Left ventricle myocardium inferior (tissue), 1 donor: Measurements from ENCODE around the gene IRF2. TPM values are rescaled to one million over a fixed set of nuclear protein-coding genes. Genes with fewer than 3 reads are reported as not detected.

Source experiments
- DNase-seq: peaks from one replicate; pipeline ENCODE4 v3.0.0-alpha.2; 2020
- H3K27ac ChIP-seq: fragments of 200-600 bp; replicated peaks from 2 replicates; pipeline ENCODE4 v1.8.0; 2021
- H3K27me3 ChIP-seq: fragments of 200-600 bp; 2 replicates; pipeline ENCODE4 v1.8.0; 2021; ENCODE audit warnings: low read depth
- H3K36me3 ChIP-seq: fragments of 200-600 bp; 2 replicates; pipeline ENCODE4 v1.8.0; 2021
- H3K4me1 ChIP-seq: fragments of 200-600 bp; 2 replicates; pipeline ENCODE4 v1.8.0; 2021
- H3K4me3 ChIP-seq: fragments of 200-600 bp; 2 replicates; pipeline ENCODE4 v1.8.0; 2021; ENCODE audit warnings: mild to moderate bottlenecking, moderate library complexity
- H3K9me3 ChIP-seq: fragments of 200-600 bp; replicated peaks from 2 replicates; pipeline ENCODE4 v1.8.0; 2021
- intact Hi-C: fragments of 100-400 bp; cut with micrococcal nuclease; formaldehyde crosslinking; loops from one replicate; pipeline ENCODE4 v1.11.0; 2022
- total RNA-seq: library from RNA; stranded (reverse); fragmentation: NEBNext Ultra II Directional; extraction: Animal tissue kit (Norgen Biotek cat#: 25700); gene quantifications from one replicate; pipeline ENCODE4 v1.2.1, GENCODE V29; 2021
- TF ChIP-seq, protein P1 (sequence below): fragments of 200-600 bp; IDR thresholded peaks from 2 replicates; pipeline ENCODE4 v1.8.0; 2021; ENCODE audit warnings: antibody characterized with exemption, mild to moderate bottlenecking, borderline replicate concordance
- donor health status: DM: no; HTN: yes; CAD: no; lungs with severe emphysema.

IRF2 gene
- total RNA-seq, 1 donor from 2014 or later: 25.9 TPM

DNA sequence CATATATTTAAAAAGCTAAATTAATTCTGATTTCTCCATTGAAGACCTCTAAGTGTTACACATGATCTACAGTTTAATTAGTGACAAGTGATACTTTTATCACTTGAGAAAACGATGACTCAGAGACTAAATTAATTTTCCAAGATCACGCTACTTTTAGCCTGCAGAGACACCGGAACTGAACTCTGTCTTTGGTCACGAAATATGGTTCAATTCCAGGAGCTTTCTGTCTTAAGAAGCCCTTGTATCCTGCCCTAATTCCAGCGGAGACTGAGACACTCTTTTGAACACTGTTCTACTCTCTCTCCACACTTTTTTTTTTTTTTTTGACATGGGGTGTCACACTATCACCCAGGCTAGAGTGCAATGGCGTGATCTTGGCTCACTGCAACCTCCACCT lies 63.6 kb downstream of the IRF2 start:
- intact Hi-C loops: no loop called here
- H3K27ac ChIP-seq: peak overlapping the region; percentile 76

DNA sequence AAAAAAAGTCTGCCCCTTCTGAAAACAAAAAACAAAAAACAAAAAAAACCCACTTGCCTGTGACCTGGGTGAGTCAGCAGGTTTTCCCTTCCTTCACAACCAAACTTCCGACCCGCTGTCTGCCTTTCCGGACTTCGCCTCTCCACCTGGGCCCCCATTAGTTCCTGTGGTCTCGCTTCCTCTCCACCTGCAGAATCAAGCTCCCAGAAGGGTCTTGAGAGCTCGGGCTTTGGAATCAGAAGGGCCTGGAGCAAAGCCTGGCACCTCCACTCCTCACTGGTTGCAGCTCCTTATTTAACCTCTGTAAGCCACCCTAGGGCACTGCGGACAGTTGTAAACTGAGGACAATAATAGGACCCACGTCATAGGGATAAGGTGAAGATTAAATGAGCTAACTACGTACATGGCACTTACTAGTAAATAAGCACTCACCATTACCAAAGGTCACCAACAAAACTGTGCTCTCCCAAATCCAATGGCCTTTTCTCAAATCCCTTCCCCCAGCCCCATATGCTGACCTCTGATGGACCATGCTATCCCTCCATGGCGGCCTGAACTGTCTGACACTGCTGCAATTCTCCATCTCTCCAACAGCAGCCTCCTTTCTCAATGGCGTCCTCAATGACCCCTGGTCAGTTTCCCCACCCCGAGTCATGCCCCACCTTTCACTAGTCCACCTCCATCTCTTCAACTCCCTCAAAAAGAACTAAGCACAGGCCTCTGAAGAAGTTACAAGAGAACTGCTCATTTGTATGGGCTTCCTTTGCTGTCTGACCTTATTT lies 64.2 kb downstream of the IRF2 start:
- H3K4me3 ChIP-seq: no peak overlapping the region
- DNase-seq: no peak
- no peaks in the 10 kb centered on the region for H3K27me3 ChIP-seq
- H3K27ac ChIP-seq: peak overlapping the region; percentile 76
- H3K9me3 ChIP-seq: no peaks in the 10 kb centered on the region
- peaks cover 28% of the 10 kb centered on the region for H3K36me3 ChIP-seq
- H3K4me1 ChIP-seq: peaks cover 96% of the 10 kb centered on the region
- intact Hi-C loops: loop anchor here (10.0 kb wide), 1 partner anchor 55 kb away; no protein-coding TSS in a partner anchor
- TF ChIP-seq, protein P1, sequence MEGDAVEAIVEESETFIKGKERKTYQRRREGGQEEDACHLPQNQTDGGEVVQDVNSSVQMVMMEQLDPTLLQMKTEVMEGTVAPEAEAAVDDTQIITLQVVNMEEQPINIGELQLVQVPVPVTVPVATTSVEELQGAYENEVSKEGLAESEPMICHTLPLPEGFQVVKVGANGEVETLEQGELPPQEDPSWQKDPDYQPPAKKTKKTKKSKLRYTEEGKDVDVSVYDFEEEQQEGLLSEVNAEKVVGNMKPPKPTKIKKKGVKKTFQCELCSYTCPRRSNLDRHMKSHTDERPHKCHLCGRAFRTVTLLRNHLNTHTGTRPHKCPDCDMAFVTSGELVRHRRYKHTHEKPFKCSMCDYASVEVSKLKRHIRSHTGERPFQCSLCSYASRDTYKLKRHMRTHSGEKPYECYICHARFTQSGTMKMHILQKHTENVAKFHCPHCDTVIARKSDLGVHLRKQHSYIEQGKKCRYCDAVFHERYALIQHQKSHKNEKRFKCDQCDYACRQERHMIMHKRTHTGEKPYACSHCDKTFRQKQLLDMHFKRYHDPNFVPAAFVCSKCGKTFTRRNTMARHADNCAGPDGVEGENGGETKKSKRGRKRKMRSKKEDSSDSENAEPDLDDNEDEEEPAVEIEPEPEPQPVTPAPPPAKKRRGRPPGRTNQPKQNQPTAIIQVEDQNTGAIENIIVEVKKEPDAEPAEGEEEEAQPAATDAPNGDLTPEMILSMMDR: no peak

More for the DNA sequence above, 63.6 kb downstream of the IRF2 start:
- Histone ChIP-seq H3K4me1 (peaks cover 96% of the 10 kb centered on the region), H3K9me3 (no peaks in the 10 kb centered on the region), H3K27me3 (no peaks in the 10 kb centered on the region), H3K4me3 (no peak overlapping the region), H3K36me3 (peaks cover 28% of the 10 kb centered on the region)
- TF ChIP-seq, protein P1: no peak
- no peak for DNase-seq

GRCh38 chr4:184409502-184409901 lies 64.8 kb downstream of the IRF2 start:
- peaks cover 90% of the 10 kb centered on the region for H3K4me1 ChIP-seq
- H3K9me3 ChIP-seq: no peaks in the 10 kb centered on the region
- TF ChIP-seq, protein P1: no peak
- H3K27me3 ChIP-seq: no peaks in the 10 kb centered on the region
- peak overlapping the region; percentile 5 for H3K4me3 ChIP-seq
- intact Hi-C loops: loop anchor here (10.0 kb wide), 1 partner anchor 55 kb away; no protein-coding TSS in a partner anchor
- H3K27ac ChIP-seq: peak overlapping the region; percentile 76
- no peak for DNase-seq
- H3K36me3 ChIP-seq: peaks cover 30% of the 10 kb centered on the region

DNA sequence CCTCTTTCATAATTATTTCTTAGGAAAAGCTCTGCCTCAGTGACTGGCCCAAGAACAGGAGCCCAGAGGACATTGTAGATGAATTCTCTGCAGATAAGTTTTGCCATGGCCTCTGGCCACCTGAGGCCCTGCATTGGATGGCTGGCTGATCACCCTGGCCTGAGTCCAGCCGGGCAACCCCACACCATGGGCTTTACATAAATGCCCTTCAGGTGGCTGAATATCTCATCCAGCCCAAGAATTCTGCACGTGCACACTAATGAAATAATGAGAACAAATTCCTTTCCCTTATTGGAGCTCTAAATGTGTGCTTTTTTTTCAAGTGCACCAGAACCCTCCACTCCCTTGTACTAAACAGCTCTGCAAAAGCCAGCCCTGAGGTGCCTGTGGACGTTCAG lies 65.7 kb downstream of the IRF2 start:
- Histone ChIP-seq H3K9me3 (no peaks in the 10 kb centered on the region), H3K4me1 (peaks cover 86% of the 10 kb centered on the region), H3K27me3 (no peaks in the 10 kb centered on the region), H3K4me3 (peak overlapping the region; percentile 5), H3K27ac (peak overlapping the region; percentile 76), H3K36me3 (peaks cover 30% of the 10 kb centered on the region)
- TF ChIP-seq, protein P1: no peak
- no peak for DNase-seq
- intact Hi-C loops: loop anchor here (10.0 kb wide), 1 partner anchor 56 kb away; no protein-coding TSS in a partner anchor

DNA sequence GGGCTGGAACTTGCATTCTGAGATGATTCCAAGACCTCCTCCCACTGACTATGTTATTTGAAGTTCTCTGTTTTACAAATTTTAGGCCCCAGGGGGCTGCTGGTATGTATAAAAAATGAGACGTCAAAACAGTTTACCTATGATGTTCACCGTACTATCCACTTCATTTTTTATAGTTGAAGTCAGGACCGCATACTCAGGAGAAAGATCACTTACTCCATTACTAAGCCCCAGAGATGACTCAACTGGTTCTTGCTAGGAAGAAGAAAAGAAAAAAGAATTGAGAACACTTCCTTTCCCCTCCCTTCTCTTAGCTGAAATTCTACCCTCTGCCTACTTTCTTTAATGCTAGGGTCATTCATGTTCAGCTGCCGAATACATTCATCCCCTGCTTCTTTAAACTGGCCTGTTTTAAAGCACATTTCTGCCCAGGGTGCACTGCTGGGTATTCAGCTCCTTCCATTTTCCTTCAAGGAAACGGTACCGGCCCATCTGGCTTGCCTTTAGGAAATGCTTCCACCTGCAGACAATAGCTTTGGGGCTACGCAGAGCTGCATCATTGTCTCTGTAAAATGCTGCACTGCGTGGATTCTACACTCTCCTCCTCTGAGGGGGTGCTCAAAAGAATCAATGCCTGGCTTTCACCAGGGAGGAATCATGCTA lies 66.2 kb downstream of the IRF2 start:
- intact Hi-C loops: loop anchor here (10.0 kb wide), 1 partner anchor 57 kb away; no protein-coding TSS in a partner anchor
- peak overlapping the region; percentile 76 for H3K27ac ChIP-seq
- H3K27me3 ChIP-seq: no peaks in the 10 kb centered on the region
- no peaks in the 10 kb centered on the region for H3K9me3 ChIP-seq
- H3K4me3 ChIP-seq: no peak overlapping the region
- H3K36me3 ChIP-seq: peaks cover 33% of the 10 kb centered on the region
- no peak for DNase-seq
- TF ChIP-seq, protein P1: no peak
- H3K4me1 ChIP-seq: peaks cover 86% of the 10 kb centered on the region
